AML-193 (cell line): ENCODE results near the gene AVPR1B.

Source experiments
- DNase-seq, 2 experiments: peaks; one replicate each; lab custom pipeline; 2025; lab: John Stamatoyannopoulos, UW

The AVPR1B gene

GRCh38 chr1:206117151-206117948 is at the start of gene AVPR1B:
TSS of gene AVPR1B (minus strand) at chr1:206117388. CDS start at chr1:206116890, 498 bp downstream.
- no peak for DNase-seq

GRCh38 chr1:206145771-206146290 is 28.6 kb upstream of the AVPR1B start:
- DNase-seq: no peak

GRCh38 chr1:206144605-206145004 is 27.4 kb upstream of the AVPR1B start:
- no peak for DNase-seq

- no peak for DNase-seq
These were observed 26.5 kb upstream of the AVPR1B start for GRCh38 chr1:206143537-206144172.

- DNase-seq: no peak
These were observed 25.6 kb upstream of the AVPR1B start for GRCh38 chr1:206142770-206143169.

- no peak for DNase-seq
These were observed 24.8 kb upstream of the AVPR1B start for GRCh38 chr1:206142011-206142410.

GRCh38 chr1:206136241-206136640 is 19.1 kb upstream of the AVPR1B start:
- no peak for DNase-seq

- DNase-seq: no peak
These were observed 18.1 kb upstream of the AVPR1B start for GRCh38 chr1:206135248-206135647.

- no peak for DNase-seq
These were observed 16.7 kb upstream of the AVPR1B start for GRCh38 chr1:206133751-206134415.

- no peak for DNase-seq
These were observed 13.8 kb upstream of the AVPR1B start for GRCh38 chr1:206131037-206131436.

- peak in 1 of 2 experiments; percentile 4 for DNase-seq
These were observed 11.0 kb upstream of the AVPR1B start for GRCh38 chr1:206128196-206128595.

GRCh38 chr1:206127336-206127735 is 10.1 kb upstream of the AVPR1B start:
- no peak for DNase-seq

- DNase-seq: no peak
These were observed 8.2 kb upstream of the AVPR1B start for GRCh38 chr1:206125346-206125745.

- DNase-seq: no peak
These were observed 5.5 kb upstream of the AVPR1B start for GRCh38 chr1:206122686-206123085.

- DNase-seq: no peak
These were observed 4.1 kb upstream of the AVPR1B start for GRCh38 chr1:206121269-206121668.

- DNase-seq: no peak
These were observed 3.2 kb upstream of the AVPR1B start for GRCh38 chr1:206120406-206120805.

GRCh38 chr1:206116873-206117150 is 376 bp downstream of the AVPR1B start:
- DNase-seq: no peak

GRCh38 chr1:206116191-206116872 is 856 bp downstream of the AVPR1B start:
- DNase-seq: no peak

GRCh38 chr1:206115791-206116190 is 1.4 kb downstream of the AVPR1B start:
- no peak for DNase-seq

GRCh38 chr1:206114692-206115640 is 2.2 kb downstream of the AVPR1B start:
- DNase-seq: no peak

- DNase-seq: no peak
These were observed 4.4 kb downstream of the AVPR1B start for GRCh38 chr1:206112600-206113301.
